Activated CD8-positive, alpha-beta memory T cell treated with anti-CD3 and anti-CD28 coated beads, Interleukin-2, amount 50 U/mL, for 4 hours (primary cell): ENCODE results near the gene NOVA2.

ENCODE experiments used
- DNase-seq: peaks from one replicate; pipeline ENCODE4 v3.0.0-alpha.2; 2020

Gene NOVA2

GRCh38 chr19:45973553-45974338, at the start of gene NOVA2:
Gene NOVA2 (minus strand): TSS chr19:45973865. CDS start chr19:45973351, 514 bp downstream.
- DNase-seq: peak; percentile 28

- DNase-seq: no peak
Measured at GRCh38 chr19:46023311-46023779, 49.7 kb upstream of the NOVA2 start.

DNA sequence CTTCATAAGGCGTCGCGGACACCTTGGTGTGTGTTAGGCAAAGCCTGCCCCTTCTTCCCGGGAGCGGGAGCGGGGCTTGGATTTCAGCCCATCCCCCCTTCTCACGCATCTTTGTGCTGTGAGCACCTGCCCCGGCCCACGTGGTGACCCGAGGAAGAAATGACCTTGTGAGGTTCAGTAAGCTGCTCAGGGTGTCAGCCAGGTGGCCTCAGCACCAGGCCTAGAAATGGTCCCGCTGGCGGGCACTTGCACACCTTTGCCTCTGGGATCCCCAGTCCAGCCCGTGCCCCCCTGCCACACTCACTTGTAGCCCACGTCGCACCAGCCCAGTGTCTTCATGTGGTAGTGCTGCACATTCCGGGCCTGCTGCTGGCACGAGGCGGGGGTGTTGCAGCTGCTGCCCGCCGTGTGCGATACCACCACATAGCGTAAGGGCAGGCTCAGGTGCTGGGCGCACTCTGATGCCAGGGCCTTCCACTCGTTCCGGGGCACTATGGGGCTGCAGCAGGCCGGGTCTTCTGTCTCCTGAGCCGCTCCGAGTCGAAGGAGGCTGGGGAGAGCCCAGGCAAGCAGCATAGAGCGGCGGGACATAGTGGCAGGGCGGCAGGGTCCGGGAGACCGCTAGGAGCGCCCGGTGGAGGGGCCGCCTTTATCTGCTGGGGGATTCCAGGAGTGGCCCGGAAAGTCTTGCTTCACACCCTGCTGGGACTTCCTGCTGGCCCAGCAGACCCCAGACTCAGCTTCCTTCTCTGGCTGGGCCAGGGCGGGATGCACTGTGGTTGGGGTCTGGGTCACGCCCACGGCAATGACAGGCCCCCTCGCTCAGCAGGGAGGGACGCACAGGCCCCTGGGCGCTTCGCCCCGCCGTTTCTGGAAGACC, 49.0 kb upstream of the NOVA2 start, which contains the start of gene PGLYRP1:
Gene PGLYRP1, minus strand, starts transcription at position 623 of the 880 bp plus-strand sequence. Its CDS starts 32 bp downstream, at position 591.
- no peak for DNase-seq

GRCh38 chr19:46022061-46022430, 48.4 kb upstream of the NOVA2 start:
- no peak for DNase-seq

GRCh38 chr19:46021531-46022041, 47.9 kb upstream of the NOVA2 start:
- DNase-seq: no peak

- no peak for DNase-seq
Measured at GRCh38 chr19:46020819-46021125, 47.1 kb upstream of the NOVA2 start.

GRCh38 chr19:46019270-46019669, 45.6 kb upstream of the NOVA2 start:
- DNase-seq: no peak

DNA sequence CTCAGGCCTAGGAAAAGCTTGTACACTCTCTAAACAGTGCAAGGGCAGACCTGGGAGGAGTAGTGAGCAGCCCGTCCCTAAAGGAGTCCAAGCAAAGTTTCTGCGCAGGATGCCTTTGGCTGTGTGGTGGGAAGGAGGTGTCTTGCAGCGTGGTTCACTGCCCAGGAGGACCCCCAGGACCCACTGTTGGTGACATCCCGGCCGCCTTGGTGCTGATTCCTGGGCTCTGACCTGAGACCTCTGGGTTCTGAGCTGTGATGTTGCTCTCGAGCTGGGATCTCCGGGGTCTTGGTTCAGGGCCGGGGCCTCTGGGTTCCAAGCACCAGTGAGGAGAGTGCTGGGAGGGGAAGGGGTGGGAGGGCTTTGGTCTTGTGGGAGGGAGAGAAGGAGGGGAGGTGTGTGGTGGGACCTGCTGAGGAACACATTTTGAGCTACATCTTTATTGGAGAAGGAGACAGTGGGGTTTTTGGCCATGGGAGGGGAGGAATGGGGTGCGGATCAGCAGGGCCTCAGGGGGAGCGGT, 45.1 kb upstream of the NOVA2 start:
- DNase-seq: no peak

- no peak for DNase-seq
Measured at GRCh38 chr19:46017874-46018675, 44.4 kb upstream of the NOVA2 start.

DNA sequence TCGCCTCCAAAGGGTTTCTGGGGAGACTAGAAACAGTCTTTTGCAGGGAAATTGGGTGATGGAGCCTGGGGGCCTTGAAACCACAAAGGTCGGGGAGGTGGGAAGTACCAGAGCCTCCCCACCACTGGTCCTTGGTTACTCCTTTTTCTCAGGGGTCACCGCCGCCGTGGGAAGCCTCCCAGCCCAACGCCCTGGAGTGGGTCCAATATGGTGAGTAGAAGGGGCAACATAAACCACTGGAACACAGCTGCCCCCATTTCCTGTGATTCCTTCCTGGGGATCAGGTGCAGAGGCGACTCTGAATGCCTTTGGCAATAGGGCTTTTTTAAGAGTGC, 43.4 kb upstream of the NOVA2 start:
- DNase-seq: no peak

GRCh38 chr19:46016426-46017094, 42.9 kb upstream of the NOVA2 start:
- DNase-seq: peak; percentile 83

DNA sequence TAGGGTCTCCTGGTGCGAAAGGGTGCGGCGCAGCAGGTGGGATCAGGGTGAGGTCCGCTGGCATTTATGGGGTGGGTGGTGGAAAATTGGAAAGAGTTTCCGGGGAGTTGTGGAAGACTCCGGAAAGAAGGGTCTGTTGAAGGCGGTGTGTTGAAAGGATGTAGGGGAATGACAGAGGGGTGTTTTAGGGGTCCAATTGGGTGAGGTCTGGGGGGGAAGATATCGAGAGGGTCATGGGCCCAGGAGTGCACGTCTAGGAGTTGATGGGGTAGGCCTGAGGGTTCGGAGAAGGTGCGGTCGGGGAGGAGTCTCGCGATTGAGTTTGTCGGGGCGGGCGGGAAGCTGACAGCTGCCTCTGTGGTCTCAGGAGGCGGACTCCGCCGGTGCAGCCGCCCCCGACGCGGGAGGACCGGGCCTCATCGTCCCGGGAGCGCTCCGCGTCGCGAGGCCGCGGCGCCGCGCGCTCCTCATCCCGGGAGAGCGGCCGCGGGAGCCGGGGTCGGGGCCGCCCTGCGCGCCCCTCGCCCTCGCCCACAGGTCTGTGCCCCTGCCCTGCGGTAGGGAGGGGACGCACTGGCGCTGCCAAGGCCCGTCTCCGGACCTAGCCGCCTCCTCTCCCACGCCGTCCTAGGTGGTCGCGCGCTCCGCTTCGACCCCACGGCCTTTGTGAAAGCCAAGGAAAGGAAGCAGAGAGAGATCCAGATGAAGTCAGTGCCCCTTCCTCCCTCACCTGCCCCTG, 42.2 kb upstream of the NOVA2 start:
- DNase-seq: peak; percentile 45

DNA sequence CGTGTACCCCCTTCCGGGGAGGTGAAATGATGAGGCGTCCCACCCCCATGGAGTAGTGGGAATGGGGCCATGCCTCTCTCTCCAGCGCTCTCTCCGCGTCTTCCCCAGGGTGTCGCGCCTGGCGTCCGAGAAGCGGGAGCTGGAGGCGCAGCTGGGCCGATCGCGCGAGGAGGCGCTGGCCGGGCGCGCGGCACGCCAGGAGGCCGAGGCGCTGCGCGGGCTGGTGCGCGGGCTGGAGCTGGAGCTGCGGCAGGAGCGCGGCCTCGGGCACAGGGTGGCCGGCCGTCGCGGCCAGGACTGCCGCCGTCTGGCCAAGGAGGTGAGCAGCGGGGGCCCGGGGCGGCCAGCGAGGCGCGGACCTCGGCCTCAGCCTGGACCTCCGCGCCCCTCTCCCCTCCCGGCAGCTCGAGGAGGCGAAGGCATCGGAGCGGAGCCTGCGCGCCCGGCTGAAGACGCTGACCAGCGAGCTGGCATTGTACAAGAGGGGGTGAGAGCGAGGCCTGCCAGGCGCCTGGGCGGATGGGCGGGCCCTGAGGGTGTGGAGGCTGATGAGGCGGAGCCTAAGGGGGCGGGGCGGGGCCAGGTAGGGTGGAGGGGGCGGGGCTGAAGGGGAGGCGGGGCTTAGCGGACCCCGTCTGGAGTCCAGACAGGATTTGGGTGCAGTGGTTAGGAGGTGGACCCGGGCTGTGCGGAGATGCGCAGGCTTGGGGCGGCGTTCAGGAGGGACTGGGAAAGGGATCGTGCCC, 41.4 kb upstream of the NOVA2 start:
- DNase-seq: peak; percentile 64

DNA sequence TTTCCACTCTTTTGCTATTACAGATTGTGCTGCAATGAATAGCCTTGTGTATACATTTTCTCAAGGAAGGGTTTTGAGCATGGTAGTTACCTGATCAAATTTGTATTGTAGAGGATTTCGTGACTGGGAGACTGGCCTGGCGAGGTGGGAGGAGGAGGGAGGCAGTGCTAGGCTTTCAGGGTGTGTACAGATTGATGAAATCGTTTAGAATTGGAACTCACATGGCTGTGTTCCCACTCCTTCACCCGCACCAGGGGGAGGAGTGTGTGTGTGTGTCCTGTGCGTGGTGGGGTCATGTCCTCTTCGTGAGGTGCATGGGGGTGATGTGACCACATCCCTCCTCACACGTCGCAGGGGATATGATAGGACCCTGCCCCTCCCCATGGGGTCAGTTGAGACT, 40.9 kb upstream of the NOVA2 start:
- DNase-seq: no peak

DNA sequence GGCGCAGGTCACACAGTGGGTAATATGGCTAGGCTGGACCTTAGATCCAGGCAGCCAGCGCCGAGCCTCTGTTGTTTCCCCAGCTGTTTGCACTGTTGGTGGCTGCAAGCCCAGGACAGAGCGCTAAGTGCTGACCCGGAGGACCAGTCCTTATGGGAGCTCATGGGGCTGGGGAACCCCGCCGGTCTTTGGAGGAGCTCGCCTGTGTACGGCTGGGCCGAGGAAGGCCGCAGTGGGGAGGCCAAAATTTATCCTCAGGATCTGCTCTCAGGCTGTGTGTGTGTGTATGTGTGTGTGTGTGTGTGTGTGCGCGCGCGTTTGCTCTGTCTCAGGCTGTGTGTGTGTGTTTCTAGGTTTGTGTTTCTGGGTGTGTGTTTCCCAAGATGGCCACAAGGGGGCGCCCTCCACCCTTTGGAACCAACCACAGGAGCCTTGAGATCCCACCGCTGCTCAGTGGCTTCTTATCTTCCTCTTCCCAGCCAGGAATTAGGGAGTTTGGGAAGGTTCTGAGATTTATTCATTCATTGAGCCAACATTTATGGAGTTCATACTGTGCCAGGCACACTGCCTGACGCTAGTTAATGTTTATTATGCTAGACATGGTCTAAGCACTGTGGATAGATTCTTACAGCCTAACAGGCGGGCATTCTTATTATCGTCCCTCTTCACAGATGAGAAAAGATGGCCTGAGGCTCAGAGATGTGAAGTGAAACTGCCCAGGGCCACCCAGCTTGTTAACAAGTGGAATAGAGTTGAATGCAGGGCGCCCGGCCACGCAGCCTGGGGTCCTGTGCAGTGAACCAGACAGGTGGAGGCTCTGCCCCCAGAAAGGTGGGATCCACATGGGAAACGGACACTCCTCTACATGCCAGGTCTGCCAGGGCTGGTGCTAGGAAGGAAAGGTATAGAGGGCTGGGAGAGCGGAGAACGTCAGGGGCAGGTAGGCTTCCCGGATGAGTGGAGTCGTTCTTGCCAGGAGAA, 36.2 kb upstream of the NOVA2 start:
- peak; percentile 69 for DNase-seq

DNA sequence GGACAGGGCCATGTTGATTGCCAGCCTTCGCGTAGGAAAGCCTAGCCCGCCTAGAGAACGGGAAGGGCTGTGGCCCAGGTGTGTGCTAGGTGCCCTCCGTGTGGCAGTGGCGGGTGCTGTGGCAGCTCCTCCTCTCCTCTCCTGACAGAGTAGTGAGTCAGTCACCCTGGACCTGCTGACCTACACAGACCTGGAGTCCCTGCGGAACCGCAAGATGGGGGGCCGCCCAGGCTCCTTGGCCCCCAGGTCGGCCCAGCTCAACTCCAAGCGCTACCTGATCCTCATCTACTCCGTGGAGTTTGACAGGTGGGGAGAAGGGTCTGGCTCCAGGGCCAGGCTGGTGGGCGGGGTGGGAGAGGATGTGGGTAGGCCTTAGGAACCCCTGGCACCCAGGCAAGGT, 32.7 kb upstream of the NOVA2 start:
- DNase-seq: no peak

DNA sequence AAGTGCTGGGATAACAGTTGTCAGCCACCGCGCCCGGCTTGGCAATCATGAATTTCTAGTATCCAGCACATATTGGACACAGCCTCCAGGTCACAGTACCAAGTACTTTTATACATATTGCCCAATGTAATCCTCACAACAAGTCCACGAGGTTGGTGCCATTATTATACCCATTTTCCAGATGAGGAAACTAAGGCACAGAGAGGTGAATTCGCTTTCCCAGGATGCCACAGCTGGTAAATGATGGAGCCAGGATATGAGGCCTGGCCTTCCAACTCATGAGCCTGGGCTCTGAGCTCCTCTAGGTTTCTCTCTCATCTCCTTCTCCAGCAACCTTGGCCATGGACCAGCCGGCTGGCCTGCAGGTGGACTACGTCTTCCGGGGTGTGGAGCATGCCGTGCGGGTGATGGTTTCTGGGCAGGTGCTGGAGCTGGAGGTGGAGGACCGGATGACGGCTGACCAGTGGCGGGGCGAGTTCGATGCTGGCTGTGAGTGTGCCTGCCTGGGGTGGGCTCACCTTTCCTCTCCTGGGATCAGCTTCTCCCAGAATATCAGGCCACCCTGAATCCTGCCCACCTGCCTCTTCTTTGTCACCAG, 29.1 kb upstream of the NOVA2 start:
- DNase-seq: no peak

DNA sequence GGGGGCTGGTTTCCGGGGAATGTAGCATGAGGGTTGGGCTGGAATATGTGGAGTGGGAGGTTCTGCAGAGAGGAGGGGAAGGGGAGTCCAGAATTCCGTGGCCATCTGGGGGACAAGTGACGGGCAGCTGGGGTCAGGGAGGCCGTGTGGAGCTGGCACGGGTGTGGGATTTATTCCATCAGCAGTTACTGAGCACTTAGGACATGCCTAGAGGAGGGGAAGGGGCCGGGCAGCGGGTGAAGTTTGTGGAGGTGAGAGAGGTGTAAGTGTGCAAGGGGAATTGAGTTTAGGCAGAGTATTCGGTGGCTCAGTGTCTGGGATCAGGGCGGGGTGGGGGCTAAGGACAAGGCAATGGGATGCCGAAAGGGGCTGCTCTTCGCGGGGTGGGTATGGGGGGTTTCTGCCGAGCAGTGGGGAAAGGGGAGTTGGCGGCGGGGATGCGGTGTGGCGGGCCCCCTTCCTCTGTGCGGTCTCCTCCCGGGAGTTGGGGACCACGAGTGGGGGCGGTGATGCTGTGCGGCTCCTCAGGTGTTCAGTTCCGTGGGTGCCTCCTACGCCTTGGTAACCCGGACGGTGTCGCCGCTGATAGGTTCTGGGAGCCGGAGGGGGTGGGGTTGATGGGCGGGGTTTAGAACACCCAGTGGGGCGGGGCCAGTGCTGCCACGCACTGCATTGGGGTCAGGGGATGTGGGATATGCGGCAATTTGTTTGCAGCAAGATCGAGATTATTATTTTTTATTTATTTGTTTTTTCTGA, 27.0 kb upstream of the NOVA2 start:
- DNase-seq: peak; percentile 74
